ENCODE data around the gene CHID1. TPM values are rescaled to one million over a fixed set of nuclear protein-coding genes. Genes with fewer than 3 reads are reported as not detected.

CHID1 gene
- polyA plus RNA-seq, 2 donors = 22.5 to 30.7 TPM

DNA sequence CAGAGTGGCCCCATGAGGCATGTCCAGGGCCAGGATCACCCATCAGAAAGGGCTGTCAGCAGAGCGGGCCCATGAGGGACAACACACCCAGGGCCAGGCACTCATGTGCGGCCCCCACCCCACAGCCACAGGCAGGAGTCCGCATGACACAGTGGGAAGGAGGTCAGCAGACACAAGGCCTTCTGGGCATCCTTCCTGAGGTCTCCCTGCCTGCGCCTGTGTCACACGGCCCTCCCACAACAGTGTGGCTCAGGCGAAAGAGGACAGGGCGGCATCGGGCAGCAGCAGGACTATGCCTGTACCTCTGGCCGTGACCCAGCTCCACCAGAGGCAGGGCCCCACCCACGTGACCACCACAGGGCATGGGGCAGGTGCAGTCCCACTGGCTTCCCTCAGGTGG is 27.1 kb downstream of the CHID1 start:
- WGBS, 2 donors = 81 to 87% methylated on average over 10 of the region's 10 CpGs
- H3K27me3 ChIP-seq (ENCODE audit: control insufficient read depth in 1 of 2, insufficient read depth in 2 of 2, low read length in 2 of 2) = no peaks in the 10 kb centered on the region
- no peak overlapping the region for H3K4me3 ChIP-seq (ENCODE audit: low read depth in 1 of 2, low read length in 2 of 2)
- no peaks in the 10 kb centered on the region for H3K4me1 ChIP-seq (ENCODE audit: control insufficient read depth in 2 of 2, insufficient read depth in 2 of 2, low read length in 1 of 2)
- peaks cover 0 to 41% of the 10 kb centered on the region in 2 donors for H3K36me3 ChIP-seq (ENCODE audit: control insufficient read depth in 2 of 2, insufficient read depth in 2 of 2, low read length in 1 of 2)
- H3K27ac ChIP-seq (ENCODE audit: low read depth in 2 of 2, low read length in 1 of 2) = no peak overlapping the region
- no peaks in the 10 kb centered on the region for H3K9me3 ChIP-seq (ENCODE audit: control insufficient read depth in 2 of 2, insufficient read depth in 1 of 2, low read depth in 1 of 2, low read length in 1 of 2)

DNA sequence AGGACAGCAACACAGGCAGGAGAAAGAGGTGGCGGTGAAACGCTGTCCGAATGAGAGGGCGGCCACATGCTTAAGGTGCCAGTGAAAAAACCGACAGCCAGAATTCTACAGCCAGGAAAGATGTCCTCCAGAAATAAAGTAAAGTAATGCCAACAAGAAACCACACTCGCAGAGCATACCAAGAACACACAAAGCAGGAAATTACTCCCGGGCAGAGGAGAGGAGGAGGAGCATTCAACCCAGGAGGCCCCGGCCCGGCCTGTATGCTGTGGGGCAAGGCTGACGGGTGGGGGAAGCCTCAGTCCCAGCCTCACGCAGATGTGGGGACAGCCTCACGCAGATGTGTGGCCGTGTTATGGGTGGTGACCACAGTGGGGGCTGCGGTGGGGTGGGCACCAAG is 28.0 kb downstream of the CHID1 start:
- H3K4me3 ChIP-seq (ENCODE audit: low read depth in 1 of 2, low read length in 2 of 2) = no peak overlapping the region
- 92% methylated on average over 14 of the region's 14 CpGs for WGBS, 2 donors
- no peak overlapping the region for H3K27ac ChIP-seq (ENCODE audit: low read depth in 2 of 2, low read length in 1 of 2)
- peaks cover 0 to 34% of the 10 kb centered on the region in 2 donors for H3K36me3 ChIP-seq (ENCODE audit: control insufficient read depth in 2 of 2, insufficient read depth in 2 of 2, low read length in 1 of 2)
- no peaks in the 10 kb centered on the region for H3K9me3 ChIP-seq (ENCODE audit: control insufficient read depth in 2 of 2, insufficient read depth in 1 of 2, low read depth in 1 of 2, low read length in 1 of 2)
- H3K4me1 ChIP-seq (ENCODE audit: control insufficient read depth in 2 of 2, insufficient read depth in 2 of 2, low read length in 1 of 2) = no peaks in the 10 kb centered on the region
- no peaks in the 10 kb centered on the region for H3K27me3 ChIP-seq (ENCODE audit: control insufficient read depth in 1 of 2, insufficient read depth in 2 of 2, low read length in 2 of 2)

DNA sequence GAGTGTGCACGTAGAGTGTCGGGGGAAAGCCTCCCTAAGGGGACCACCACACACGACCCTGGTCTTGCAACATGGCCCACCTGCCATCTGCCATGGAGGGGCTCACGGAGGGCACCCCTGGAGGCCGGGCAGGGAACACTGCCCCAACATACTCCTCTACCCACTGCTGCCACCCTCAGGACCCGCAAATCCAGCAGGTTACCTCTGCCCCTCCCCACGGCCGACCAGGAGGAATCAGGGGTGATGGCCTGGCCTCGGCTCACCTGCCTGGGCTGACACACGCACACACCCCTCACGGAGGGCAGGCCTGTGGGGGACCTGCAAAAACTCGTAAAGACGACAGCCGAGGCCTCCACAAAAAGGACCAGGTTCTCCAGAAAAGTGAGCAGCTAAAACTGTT is 30.2 kb downstream of the CHID1 start:
- no peaks in the 10 kb centered on the region for H3K4me1 ChIP-seq (ENCODE audit: control insufficient read depth in 2 of 2, insufficient read depth in 2 of 2, low read length in 1 of 2)
- no peaks in the 10 kb centered on the region for H3K27me3 ChIP-seq (ENCODE audit: control insufficient read depth in 1 of 2, insufficient read depth in 2 of 2, low read length in 2 of 2)
- H3K9me3 ChIP-seq (ENCODE audit: control insufficient read depth in 2 of 2, insufficient read depth in 1 of 2, low read depth in 1 of 2, low read length in 1 of 2) = no peaks in the 10 kb centered on the region
- peaks cover 0 to 22% of the 10 kb centered on the region in 2 donors for H3K36me3 ChIP-seq (ENCODE audit: control insufficient read depth in 2 of 2, insufficient read depth in 2 of 2, low read length in 1 of 2)
- no peak overlapping the region for H3K4me3 ChIP-seq (ENCODE audit: low read depth in 1 of 2, low read length in 2 of 2)
- no peak overlapping the region for H3K27ac ChIP-seq (ENCODE audit: low read depth in 2 of 2, low read length in 1 of 2)
- WGBS, 2 donors = 85 to 89% methylated on average over 14 of the region's 14 CpGs

DNA sequence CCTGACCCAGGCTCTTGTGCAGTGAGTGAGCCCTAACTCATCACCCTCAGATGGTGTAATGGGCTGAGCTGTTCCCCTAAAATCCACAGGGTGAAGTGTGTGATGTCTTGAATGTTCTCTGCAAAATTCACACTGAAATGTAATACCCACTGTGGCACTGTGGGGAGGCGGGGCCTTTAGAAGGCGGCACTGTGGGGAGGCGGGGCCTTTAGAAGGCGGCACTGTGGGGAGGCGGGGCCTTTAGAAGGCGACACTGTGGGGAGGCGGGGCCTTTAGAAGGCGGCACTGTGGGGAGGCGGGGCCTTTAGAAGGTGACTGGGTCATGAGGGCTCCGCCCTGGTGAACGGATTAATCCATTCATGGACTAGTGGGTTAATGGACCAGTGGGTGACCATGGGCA is 33.0 kb downstream of the CHID1 start:
- Histone ChIP-seq H3K27me3 (ENCODE audit: control insufficient read depth in 1 of 2, insufficient read depth in 2 of 2, low read length in 2 of 2) (no peaks in the 10 kb centered on the region), H3K4me3 (ENCODE audit: low read depth in 1 of 2, low read length in 2 of 2) (no peak overlapping the region), H3K9me3 (ENCODE audit: control insufficient read depth in 2 of 2, insufficient read depth in 1 of 2, low read depth in 1 of 2, low read length in 1 of 2) (no peaks in the 10 kb centered on the region), H3K4me1 (ENCODE audit: control insufficient read depth in 2 of 2, insufficient read depth in 2 of 2, low read length in 1 of 2) (no peaks in the 10 kb centered on the region), H3K36me3 (ENCODE audit: control insufficient read depth in 2 of 2, insufficient read depth in 2 of 2, low read length in 1 of 2) (peaks cover 0 to 11% of the 10 kb centered on the region in 2 donors), H3K27ac (ENCODE audit: low read depth in 2 of 2, low read length in 1 of 2) (no peak overlapping the region)
- 90 to 94% methylated on average over 11 of the region's 11 CpGs for WGBS, 2 donors

DNA sequence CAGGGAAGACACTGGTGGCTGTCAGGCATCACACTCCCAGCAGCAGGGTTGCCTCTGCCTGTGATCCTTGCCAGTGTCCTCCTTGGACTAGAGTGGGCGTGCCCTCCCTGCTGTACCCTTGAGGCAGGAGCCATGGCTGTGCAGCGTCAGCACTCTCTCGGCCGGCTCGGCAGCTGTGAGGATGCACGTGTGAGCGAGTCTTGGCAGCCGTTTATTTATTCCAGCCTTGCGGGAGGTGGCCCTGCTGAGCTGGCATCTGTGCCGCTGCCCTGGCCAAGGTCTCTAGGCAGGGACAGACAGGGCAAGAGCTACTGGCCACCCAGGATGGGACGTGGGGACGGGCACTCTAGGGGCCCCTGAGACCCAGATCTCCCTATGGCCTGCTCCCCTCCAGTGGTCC is 34.1 kb downstream of the CHID1 start:
- no peaks in the 10 kb centered on the region for H3K27me3 ChIP-seq (ENCODE audit: control insufficient read depth in 1 of 2, insufficient read depth in 2 of 2, low read length in 2 of 2)
- WGBS, 2 donors = 40 to 61% methylated on average over 12 of the region's 12 CpGs
- peaks cover 0 to 2% of the 10 kb centered on the region in 2 donors for H3K4me1 ChIP-seq (ENCODE audit: control insufficient read depth in 2 of 2, insufficient read depth in 2 of 2, low read length in 1 of 2)
- H3K27ac ChIP-seq (ENCODE audit: low read depth in 2 of 2, low read length in 1 of 2) = no peak overlapping the region
- H3K9me3 ChIP-seq (ENCODE audit: control insufficient read depth in 2 of 2, insufficient read depth in 1 of 2, low read depth in 1 of 2, low read length in 1 of 2) = no peaks in the 10 kb centered on the region
- H3K36me3 ChIP-seq (ENCODE audit: control insufficient read depth in 2 of 2, insufficient read depth in 2 of 2, low read length in 1 of 2) = peaks cover 0 to 10% of the 10 kb centered on the region in 2 donors
- no peak overlapping the region for H3K4me3 ChIP-seq (ENCODE audit: low read depth in 1 of 2, low read length in 2 of 2)

DNA sequence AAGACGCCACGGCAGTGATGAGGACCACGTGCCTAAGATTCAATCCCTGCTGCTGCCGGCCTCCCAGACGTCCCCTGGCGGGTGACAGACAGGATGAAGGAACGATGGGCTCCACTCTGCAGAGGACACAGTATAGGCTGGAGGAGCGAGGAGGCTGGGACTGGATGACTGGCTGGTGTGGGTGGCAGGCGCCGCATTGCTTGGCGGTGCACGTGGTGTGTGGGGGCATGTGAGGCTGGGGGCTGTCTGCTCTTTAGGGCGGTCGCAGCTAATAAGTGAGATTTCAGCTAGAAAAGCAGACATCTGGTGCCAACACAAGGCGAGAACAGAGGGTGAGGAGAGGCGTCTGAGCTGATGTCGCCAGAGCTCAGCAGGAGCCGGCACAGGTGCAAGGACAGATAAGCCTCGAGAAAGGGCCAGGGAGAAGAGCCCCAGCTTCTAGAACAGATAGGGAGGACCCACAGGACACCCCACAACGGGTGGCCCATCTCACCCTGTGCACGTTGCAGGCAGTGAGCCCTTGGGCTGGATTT is 34.8 kb downstream of the CHID1 start:
- Histone ChIP-seq H3K36me3 (ENCODE audit: control insufficient read depth in 2 of 2, insufficient read depth in 2 of 2, low read length in 1 of 2) (peaks cover 0 to 10% of the 10 kb centered on the region in 2 donors), H3K9me3 (ENCODE audit: control insufficient read depth in 2 of 2, insufficient read depth in 1 of 2, low read depth in 1 of 2, low read length in 1 of 2) (no peaks in the 10 kb centered on the region), H3K27ac (ENCODE audit: low read depth in 2 of 2, low read length in 1 of 2) (no peak overlapping the region), H3K4me1 (ENCODE audit: control insufficient read depth in 2 of 2, insufficient read depth in 2 of 2, low read length in 1 of 2) (peaks cover 0 to 2% of the 10 kb centered on the region in 2 donors), H3K4me3 (ENCODE audit: low read depth in 1 of 2, low read length in 2 of 2) (no peak overlapping the region), H3K27me3 (ENCODE audit: control insufficient read depth in 1 of 2, insufficient read depth in 2 of 2, low read length in 2 of 2) (no peaks in the 10 kb centered on the region)
- WGBS, 2 donors = 84 to 91% methylated on average over 21 of the region's 21 CpGs

DNA sequence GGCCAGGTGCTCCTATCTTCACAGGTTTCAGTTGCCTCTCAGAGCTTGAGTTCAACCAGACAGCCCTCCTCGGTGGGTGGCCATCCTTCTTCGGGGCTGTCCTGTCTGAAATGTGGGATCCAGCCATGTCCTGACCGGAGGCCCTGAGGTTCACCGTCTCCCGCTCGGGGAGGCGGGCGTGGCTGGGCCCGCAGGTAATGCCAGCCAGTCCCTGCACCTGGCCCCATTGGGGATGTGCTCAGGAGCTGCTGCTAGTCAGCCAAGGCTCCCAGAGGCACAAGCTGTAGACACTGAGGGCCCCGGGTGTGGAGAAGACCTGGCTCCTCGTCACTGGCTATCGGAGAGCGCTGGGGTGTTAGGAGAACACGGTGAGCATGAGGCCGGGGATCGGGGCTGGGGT is 35.4 kb downstream of the CHID1 start:
- H3K4me3 ChIP-seq (ENCODE audit: low read depth in 1 of 2, low read length in 2 of 2) = no peak overlapping the region
- no peak overlapping the region for H3K27ac ChIP-seq (ENCODE audit: low read depth in 2 of 2, low read length in 1 of 2)
- peaks cover 0 to 2% of the 10 kb centered on the region in 2 donors for H3K4me1 ChIP-seq (ENCODE audit: control insufficient read depth in 2 of 2, insufficient read depth in 2 of 2, low read length in 1 of 2)
- H3K27me3 ChIP-seq (ENCODE audit: control insufficient read depth in 1 of 2, insufficient read depth in 2 of 2, low read length in 2 of 2) = no peaks in the 10 kb centered on the region
- no peaks in the 10 kb centered on the region for H3K9me3 ChIP-seq (ENCODE audit: control insufficient read depth in 2 of 2, insufficient read depth in 1 of 2, low read depth in 1 of 2, low read length in 1 of 2)
- H3K36me3 ChIP-seq (ENCODE audit: control insufficient read depth in 2 of 2, insufficient read depth in 2 of 2, low read length in 1 of 2) = peaks cover 0 to 6% of the 10 kb centered on the region in 2 donors
- WGBS, 2 donors = 85 to 88% methylated on average over 16 of the region's 16 CpGs

DNA sequence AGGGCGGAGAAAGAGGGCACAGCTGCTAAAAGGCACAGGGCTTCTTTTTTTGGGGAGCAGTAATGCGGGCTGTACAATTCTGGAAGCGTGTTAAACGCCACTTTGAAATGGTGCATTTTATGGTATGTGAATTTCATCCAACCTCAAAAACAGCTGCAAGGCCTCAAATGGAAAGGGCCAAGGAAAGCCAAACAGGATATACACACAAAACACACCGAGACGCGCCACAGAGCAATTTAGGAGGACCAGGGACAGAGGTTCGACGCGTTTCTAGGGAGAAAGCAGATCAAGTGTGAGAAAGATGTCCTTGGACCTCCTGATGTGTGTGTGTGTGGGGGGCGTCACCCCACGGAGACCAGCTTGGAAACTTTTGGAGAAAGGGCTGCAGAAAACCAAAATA is 36.9 kb downstream of the CHID1 start:
- H3K4me3 ChIP-seq (ENCODE audit: low read depth in 1 of 2, low read length in 2 of 2) = no peak overlapping the region
- H3K27ac ChIP-seq (ENCODE audit: low read depth in 2 of 2, low read length in 1 of 2) = no peak overlapping the region
- peaks cover 0 to 10% of the 10 kb centered on the region in 2 donors for H3K36me3 ChIP-seq (ENCODE audit: control insufficient read depth in 2 of 2, insufficient read depth in 2 of 2, low read length in 1 of 2)
- no peaks in the 10 kb centered on the region for H3K27me3 ChIP-seq (ENCODE audit: control insufficient read depth in 1 of 2, insufficient read depth in 2 of 2, low read length in 2 of 2)
- 70 to 75% methylated on average over 12 of the region's 12 CpGs for WGBS, 2 donors
- H3K9me3 ChIP-seq (ENCODE audit: control insufficient read depth in 2 of 2, insufficient read depth in 1 of 2, low read depth in 1 of 2, low read length in 1 of 2) = no peaks in the 10 kb centered on the region
- peaks cover 0 to 2% of the 10 kb centered on the region in 2 donors for H3K4me1 ChIP-seq (ENCODE audit: control insufficient read depth in 2 of 2, insufficient read depth in 2 of 2, low read length in 1 of 2)

DNA sequence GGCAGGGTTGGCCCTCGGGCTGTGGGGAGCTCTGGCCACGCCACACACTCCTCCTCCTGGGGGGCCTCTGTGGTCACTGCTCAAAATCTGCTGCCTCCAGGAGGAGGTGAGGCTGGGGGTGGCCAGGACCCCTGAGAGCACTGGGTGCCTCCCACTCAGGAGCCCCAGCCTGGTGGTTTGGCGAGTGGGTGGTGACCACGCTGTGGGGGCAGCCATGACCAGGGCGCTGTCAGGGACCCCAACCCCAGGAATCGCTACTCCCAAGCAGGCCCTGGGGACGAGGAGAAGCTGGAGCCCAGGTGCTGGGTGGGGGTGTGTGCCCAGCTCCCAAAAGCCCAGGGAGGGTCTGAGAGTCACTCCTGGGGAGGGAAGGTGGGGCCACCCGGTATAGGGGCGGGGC is 37.8 kb downstream of the CHID1 start:
- no peak overlapping the region for H3K27ac ChIP-seq (ENCODE audit: low read depth in 2 of 2, low read length in 1 of 2)
- no peaks in the 10 kb centered on the region for H3K9me3 ChIP-seq (ENCODE audit: control insufficient read depth in 2 of 2, insufficient read depth in 1 of 2, low read depth in 1 of 2, low read length in 1 of 2)
- H3K27me3 ChIP-seq (ENCODE audit: control insufficient read depth in 1 of 2, insufficient read depth in 2 of 2, low read length in 2 of 2) = no peaks in the 10 kb centered on the region
- peaks cover 0 to 14% of the 10 kb centered on the region in 2 donors for H3K36me3 ChIP-seq (ENCODE audit: control insufficient read depth in 2 of 2, insufficient read depth in 2 of 2, low read length in 1 of 2)
- 83 to 89% methylated on average over 9 of the region's 9 CpGs for WGBS, 2 donors
- H3K4me1 ChIP-seq (ENCODE audit: control insufficient read depth in 2 of 2, insufficient read depth in 2 of 2, low read length in 1 of 2) = peaks cover 0 to 2% of the 10 kb centered on the region in 2 donors
- no peak overlapping the region for H3K4me3 ChIP-seq (ENCODE audit: low read depth in 1 of 2, low read length in 2 of 2)

DNA sequence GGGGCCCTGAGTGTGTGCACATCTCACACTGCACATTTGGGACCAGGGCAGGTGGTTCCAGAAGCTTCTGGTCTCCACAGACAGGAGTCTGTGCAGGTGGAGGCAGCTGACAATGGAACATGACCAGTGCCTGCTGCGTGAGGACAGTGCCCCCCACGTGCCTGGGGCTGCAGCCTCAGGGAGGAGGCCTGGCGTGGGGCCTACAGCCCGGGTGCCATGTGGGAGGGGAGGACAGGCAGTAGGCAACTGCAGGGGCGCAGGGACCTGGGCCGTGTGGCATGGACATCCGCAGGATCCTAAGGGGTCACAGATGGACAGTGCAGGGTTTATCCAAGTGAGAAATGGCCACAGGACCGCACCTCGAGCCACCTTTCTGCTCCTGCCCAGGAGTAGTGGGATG is 39.1 kb downstream of the CHID1 start:
- Histone ChIP-seq H3K4me1 (ENCODE audit: control insufficient read depth in 2 of 2, insufficient read depth in 2 of 2, low read length in 1 of 2) (peaks cover 0 to 2% of the 10 kb centered on the region in 2 donors), H3K36me3 (ENCODE audit: control insufficient read depth in 2 of 2, insufficient read depth in 2 of 2, low read length in 1 of 2) (peaks cover 0 to 14% of the 10 kb centered on the region in 2 donors), H3K27me3 (ENCODE audit: control insufficient read depth in 1 of 2, insufficient read depth in 2 of 2, low read length in 2 of 2) (no peaks in the 10 kb centered on the region), H3K4me3 (ENCODE audit: low read depth in 1 of 2, low read length in 2 of 2) (no peak overlapping the region), H3K27ac (ENCODE audit: low read depth in 2 of 2, low read length in 1 of 2) (no peak overlapping the region), H3K9me3 (ENCODE audit: control insufficient read depth in 2 of 2, insufficient read depth in 1 of 2, low read depth in 1 of 2, low read length in 1 of 2) (no peaks in the 10 kb centered on the region)
- 73 to 79% methylated on average over 9 of the region's 9 CpGs for WGBS, 2 donors

All from esophagus (tissue), 2 donors.